Stimulated activated naive CD4-positive, alpha-beta T cell treated with Interleukin-2 at 50 U/mL for 16 hours (primary cell): ENCODE data around the gene CASZ1.

Source experiments
- DNase-seq: peaks from one replicate; lab custom pipeline; 2025; lab: John Stamatoyannopoulos, UW

CASZ1 gene

DNA sequence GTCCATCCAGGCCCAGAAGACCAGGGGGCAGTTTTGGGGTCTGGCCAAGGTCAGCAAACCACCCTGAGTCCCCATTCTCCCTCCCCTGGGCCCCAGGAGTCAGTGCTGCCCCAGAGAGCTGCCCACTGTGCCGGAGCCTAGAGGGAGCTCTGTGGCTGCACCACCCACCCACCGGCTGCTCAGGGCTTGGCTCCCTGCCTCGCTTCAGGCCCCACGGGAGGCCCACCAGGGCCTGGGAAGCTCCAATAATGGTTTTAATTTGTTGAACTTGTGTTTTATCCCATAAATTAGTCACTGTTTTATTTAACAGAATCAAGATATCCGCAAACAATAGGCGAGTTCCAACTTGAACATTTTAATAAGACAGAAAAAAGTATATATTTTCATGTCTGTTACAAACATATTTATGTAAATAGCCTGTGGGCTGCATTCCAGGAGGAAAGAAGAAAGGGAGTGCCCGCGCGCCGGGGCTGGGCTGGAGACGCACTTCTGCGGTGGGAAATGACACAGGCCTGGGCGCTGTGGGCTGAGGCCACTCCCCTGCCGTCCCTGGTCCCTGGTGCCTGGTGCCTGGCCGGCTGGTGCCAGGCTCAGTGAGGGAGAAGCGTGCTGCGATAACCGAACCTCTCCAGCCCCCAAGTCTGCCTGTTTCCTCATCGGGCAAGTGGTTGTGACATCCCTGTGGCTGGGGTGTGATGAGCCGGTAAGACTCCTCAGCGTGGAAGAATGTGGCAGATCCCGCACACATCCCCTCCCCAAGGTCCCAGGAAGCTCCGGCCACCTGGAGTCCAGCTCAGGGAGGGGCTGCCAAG, 161.2 kb downstream of the CASZ1 start:
- DNase-seq: no peak

DNA sequence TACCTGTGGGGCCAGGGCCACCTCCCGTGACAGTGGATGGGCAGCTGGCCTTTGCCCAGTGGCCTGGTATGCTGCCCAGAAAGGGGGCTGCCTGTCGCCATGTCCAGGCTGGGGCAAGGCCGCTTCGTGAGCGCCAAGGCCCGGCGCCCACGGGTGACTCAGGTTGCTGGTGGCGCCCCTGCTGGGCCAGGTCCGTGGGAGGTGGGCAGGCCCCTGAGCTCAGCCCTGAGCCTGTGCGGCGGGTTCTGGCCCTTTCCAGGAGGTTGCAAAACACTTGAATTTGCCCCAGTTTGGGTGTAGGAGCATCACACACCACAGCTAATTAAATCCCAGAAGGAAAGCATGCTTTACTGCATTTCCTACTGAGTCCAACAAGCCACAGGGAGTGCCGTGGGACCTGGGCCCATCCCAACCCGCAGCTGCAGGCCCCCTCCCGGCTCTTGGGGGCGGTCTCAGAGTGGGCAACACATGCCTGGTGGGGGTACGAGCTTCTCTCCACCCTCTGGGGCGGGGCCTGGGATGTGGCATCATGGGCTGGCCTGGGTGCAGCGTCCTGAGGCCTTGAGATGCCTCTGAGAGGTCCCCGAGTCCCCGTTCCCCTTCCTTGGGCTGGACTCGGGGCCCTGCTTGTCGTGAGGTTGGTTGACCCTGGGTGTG, 161.9 kb downstream of the CASZ1 start:
- DNase-seq: no peak

DNA sequence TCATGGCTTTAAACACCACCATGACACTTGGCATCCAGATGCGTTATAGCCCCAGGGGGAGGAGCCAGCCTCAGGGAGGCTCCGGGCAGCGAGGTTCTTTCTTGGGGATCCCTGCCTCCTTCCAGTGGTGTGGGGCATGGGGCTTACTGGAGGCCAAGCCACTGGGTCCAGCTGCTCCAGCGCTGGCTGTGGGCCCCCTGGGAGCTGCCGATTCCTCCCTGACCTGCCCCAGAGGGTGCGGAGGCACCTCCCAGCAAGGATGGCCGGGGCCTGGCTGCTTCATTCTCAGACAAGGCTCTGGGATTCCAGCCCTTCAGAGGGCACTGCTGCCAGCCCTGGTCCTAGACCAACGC, 162.4 kb downstream of the CASZ1 start:
- no peak for DNase-seq

DNA sequence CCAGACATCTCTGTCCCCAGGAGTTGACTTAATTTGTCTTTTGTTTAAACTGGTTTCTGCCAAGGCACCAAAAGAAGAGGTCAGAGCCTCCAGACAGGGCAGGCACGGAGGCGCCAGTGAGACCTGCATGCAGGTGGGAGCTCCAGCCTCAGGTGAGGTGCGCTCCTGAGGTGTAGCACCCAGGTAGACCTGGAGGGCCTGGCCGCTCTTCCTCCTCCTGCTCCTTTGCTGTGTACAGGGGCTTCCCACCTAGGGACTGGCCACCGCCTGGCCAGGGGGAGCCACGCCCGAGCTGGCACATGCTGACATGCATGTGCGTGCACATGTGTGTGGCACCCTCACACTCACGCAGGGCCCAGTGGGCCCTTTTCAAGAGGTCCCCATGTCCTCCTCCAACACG, 163.0 kb downstream of the CASZ1 start:
- no peak for DNase-seq

DNA sequence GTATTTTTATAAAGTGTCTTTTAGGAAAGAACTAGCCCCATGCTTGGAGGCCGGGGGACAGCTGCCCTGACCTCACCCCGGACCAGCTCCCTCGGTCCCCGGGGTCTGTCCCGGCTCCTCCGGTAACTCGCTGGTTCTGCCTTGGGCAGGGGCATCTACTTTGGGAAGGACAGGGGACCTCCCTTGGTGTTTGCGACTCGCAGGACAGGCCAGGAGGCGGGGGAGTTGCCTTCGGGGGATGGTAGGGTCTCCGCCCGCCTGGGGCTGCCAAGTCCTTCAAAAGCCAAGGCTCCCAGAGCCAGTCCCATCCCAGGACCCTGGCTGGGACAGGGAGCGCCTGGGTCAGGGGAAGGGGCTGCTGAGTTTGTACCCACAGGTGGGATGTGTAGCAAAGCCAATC, 163.8 kb downstream of the CASZ1 start:
- DNase-seq: no peak

DNA sequence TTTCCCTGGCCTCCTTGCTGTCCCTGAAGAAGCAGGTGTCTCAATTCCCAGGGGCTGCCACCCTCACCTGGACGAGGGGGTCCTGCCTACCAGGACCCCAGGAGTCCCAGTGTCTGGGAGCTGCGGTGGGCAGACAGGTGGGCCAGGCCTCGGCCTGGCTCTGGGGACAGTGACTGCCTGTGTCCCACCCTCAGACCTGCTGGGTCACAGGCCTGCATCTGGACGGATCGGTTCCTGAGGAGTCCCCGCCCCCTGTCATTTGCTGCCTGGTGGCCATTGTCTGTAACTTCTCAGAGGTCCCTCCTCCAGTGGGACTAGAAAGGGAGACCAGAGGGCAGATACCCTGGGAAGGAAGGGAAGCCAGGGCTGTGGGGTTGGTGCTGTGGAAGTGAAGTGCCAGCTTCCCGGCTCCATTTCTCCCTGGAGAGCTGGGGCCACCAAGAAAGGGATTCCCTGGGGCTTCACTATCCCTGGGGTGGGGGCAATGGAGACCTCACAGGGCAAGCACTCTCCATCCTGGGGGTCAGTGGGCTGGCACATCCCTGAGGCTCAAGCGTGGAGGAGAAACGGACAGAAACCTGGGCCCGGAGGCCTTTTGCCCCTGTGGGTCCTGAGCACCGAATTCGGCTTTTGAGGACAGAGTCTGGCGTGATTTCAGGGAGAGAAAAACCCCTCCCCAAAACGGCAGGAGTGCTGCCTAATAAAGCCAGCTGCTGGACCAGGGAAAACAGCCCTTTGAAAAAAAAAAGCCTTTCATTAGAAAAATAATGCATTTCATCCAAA, 164.4 kb downstream of the CASZ1 start:
- no peak for DNase-seq

DNA sequence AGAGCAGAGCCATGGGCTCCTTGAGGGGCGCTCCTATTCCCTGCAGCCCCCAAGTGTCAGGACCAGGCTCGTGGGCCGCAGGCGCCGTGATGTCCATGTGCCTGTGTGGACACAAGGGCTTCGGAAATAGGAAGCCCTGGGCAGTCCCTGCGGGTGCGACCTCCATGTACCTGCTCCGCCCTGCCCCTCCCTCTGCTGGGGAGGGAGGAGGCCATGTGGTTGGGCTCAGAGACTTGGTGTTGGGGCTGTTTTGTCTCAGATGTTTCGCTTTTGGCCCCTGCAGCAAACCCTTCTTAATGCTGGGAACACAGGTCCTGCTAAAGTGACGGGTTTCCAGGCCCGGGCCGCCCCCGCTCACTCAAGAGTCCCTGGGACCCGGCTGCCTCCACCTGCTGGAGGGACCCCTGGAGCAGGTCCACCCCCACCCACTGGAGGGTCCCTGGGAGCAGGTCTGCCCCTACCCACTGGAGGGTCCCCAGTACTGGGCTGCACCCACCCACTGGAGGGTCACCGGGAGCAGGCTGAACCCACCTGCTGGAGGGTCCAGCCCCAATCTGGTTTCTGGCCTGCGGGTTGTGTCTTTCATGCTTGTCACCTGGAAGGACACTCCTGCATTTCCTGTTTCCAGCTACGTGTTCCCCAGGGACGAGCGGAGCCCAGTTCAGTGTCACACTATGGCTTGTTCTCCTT, 165.2 kb downstream of the CASZ1 start:
- DNase-seq: no peak

DNA sequence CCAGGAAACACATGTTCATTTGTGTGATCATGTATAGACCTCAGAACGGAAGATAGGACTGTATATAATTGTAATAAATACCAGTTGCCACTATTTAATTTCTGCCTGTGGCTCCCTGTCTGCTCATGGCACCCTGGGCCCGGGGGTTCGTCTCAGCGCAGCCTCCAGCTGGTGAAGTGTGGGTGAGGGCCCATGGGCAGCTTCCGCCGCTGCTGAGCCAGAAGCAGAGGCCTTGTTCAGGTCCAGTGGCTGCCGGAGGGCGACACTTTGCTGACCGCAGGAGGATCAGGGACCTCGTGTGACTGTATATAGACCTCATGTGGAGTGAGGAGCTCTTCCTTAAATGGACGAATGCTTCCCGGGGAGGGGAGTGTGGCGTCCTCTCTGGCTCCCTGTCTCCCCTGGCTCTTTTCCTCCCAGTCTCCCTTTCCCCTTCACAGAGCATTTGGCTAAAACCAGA, 165.8 kb downstream of the CASZ1 start:
- DNase-seq: no peak

DNA sequence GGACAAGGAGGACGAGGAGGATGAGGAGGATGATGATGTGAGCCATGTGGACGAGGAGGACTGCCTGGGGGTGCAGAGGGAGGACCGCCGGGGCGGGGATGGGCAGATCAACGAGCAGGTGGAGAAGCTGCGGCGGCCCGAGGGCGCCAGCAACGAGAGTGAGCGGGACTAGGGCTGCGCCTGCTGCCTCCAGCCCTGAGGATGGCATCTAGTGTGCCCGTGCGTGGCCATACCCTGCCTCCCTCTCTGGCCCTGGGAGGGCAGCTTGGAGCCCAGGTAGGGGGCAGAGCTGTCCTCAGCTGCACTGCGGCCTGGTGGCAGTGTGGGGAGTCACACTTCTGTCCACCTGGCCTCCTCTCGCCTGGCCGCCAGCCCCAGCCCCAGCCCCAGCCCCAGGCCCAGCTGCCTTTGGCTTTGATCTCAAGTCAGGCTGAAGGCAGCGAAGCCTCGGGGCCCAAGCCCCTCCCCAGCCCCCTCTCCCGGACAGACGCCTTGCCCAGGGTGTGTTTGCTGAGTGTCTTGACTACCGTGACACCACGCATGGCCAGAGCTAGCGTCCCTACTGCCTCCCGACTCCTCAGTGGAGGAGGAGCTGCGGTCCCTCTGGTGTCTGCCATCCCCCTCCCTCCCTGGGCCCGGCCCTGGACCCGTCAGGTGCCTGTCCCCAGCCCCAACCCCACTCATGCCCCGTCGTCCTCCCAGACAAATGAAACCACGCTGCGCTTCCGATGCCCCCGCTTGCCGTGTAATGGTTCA, 166.5 kb downstream of the CASZ1 start:
- DNase-seq: no peak

DNA sequence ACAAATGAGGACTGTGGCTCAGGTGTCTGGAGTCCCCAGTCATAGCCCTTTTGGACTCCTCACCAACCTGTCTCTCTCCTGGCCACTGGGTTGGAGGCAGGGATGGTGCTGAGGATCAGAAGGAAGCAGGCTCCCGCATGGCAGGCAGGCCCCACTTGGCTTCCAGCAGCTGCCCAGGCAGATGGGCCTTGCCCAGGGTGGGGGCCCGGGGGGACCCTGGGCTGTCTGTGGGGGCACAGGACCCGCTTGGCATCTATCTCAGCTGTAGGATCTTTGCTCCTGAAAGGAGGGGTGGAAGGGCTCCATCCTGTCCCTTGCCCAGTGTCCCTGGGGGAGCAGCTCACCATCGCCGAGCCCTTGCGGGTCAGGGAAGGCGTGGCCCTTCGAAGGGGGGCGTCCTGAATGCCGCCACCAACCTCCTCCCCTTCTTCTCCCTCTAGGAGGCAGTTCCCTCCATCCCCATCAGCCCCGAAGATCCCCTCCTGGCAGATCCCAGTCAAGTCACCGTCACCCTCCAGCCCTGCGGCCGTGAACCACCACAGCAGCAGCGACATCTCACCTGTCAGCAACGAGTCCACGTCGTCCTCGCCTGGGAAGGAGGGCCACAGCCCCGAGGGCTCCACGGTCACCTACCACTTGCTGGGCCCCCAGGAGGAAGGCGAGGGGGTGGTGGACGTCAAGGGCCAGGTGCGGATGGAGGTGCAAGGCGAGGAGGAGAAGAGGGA, 167.2 kb downstream of the CASZ1 start:
- DNase-seq: no peak

DNA sequence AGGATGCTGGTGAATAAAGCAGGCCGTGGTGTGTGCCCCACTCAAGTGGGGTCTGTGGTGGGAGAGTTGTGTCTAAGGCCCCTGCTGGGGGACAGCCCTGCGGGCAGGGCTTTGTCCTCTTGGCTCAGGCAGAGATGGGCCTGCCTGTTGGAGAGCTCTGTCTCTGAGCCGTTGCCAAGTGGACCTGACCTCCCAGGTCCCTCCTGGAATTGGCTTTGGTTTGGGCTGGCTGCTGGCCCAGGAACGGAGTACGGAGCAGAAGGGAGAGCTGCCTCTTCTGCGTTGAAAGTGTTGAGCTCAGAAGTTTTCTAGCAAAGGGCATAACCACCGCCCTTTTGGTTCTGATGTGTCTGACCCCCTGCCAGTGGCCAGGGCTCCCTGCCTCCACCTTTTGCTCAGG, 167.8 kb downstream of the CASZ1 start:
- DNase-seq: no peak

DNA sequence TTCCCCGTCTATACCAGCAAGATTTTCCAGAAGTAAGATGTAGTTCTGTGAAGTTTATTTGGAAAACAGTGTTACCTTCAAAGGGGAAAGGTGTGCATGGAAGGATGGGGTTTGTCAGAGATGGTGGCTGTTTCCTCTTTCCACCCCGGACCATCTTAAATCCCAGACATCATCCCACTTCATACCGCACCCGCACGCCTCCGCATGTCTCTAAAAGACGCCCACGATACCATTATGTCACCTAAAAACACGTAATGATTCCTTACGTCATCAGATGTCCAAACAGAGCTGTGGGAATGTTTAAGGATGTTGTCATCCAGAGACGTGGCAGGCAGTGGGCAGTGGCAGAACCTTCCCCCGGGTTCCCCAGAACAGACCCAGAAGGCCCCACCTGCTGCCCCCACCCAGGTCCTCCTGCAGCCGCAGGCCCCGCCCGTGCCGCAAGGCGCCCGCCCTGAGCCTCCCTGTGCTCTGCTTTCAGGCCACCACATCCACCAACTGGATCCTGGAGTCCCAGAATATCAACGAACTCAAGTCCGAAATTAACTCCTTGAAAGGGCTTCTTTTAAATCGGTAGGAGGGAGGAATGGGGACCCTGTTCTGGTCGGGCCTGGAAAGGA, 169.5 kb downstream of the CASZ1 start:
- no peak for DNase-seq

DNA sequence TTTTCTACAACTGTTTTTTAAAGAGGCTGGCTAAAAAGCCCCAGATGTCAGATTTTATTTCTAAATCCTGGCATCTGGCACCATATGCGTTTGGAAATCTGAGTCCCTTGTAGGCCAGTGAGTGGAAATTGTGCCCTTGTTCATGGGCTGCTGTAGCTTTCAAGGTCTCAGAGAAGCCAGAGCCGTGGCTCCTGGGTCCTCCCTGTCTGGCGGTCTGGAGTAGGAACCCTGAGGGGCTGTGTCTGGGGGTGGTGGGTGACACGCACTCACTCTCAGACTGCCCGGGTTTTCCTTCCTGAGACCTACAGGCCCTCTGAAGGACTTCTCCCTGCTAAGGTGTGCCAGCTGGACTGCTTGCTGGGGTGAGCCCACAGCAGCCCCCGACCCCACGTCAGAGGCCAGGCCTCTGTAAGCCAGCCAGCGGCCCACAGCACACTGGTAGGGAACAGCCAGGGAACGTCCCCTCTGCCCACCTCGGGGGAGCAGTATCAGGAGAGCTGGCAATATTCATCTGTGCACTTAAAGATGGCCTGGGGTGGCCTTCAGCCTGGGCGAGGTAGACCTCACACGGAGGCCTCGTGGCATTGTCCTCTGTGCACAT, 170.2 kb downstream of the CASZ1 start:
- DNase-seq: no peak

DNA sequence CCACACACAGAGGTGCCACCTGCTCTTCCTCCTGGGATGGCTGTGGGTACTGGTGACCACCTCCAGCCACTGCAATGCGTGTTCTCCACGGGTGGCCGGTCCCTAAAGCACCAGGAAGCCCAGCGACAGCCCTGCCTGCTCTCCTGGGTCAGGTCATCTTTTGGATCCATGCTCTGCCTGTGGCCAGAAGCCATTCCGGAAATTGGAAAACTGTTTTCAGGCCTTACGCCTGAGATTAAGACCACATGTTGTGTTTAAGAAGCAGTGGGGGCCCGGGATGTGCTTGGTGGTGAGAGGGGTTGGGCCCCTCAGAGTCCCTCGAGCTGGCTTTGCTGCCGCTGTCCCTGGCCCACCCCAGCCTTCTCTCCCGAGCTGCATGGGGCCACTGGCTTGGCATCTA, 170.9 kb downstream of the CASZ1 start:
- no peak for DNase-seq

DNA sequence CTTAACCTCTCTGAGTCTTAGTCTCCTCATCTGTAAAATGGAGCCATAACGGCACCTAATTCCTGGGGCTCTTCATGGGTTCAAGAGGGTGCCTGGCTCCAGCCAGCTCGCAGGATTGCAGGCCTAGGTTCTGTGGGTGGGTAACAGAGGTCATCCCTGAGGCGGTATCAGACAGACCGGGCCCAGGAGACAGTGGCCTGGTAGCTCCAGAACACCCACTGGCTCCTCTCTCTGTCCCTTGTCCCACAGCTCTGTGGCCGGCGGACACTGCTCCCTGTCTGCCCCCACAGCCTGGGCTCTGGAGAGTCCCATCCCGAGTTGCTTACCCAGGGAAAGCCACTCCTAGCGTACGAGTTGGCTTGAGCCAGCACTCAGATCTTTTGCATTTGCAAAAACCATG, 171.4 kb downstream of the CASZ1 start:
- DNase-seq: no peak

DNA sequence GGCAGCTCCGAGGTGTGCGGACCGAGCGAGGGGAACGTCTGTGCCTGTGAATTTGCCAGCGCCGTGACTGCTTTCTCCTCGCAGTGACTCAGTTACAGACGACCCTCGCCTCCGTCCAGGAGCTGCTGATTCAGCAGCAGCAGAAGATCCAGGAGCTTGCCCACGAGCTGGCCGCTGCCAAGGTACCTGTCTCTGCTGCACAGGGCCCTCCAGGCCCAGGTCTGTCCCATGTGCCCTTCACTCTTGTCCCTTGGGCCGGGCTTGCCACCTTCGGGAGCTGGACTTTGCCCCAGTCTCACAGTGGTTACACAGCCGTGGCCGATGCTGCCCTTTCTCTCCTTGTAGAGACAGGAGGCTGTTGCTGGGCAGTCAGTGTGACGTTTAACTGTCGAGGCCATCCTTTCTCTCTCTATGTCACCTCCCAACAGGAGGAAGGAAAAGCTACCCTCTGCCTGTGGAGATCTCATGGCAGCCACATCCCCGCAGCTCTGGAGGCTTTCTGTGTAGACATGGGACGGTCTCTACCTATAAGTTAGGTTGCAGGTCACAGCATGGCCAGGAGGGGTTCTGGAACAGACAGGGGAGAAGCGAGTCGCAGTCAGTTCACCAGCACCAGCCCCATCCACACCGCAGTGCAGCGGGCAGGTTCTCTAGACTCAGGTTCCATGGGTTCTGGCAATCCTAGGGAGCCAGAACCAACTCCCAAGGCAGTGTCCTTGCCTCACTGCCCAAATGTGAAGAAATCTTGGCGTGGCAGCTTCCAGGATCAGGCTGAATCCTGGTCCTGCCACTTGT, 172.0 kb downstream of the CASZ1 start:
- DNase-seq: no peak

DNA sequence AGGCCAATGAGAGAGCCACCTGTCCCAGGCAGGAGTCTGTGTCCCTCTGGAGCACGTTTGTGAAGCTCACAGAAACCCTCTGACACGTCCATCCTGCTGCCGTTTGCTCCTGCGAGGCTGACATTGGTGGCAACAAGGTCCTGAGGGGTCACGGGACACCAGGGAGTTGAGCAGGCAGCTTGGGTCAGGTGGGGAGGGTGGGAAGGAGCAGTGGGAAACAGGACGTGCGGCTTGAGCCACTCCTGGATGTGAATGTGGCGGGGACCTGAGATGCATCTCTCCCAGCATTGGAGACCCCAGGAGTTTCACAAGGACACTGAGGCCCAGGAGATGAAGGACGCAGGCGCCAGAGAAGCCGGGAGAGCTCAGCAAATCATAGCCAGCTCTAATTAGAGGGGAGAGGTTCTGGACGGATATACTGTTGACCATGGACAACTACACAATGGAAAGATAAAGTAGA, 172.7 kb downstream of the CASZ1 start:
- no peak for DNase-seq

DNA sequence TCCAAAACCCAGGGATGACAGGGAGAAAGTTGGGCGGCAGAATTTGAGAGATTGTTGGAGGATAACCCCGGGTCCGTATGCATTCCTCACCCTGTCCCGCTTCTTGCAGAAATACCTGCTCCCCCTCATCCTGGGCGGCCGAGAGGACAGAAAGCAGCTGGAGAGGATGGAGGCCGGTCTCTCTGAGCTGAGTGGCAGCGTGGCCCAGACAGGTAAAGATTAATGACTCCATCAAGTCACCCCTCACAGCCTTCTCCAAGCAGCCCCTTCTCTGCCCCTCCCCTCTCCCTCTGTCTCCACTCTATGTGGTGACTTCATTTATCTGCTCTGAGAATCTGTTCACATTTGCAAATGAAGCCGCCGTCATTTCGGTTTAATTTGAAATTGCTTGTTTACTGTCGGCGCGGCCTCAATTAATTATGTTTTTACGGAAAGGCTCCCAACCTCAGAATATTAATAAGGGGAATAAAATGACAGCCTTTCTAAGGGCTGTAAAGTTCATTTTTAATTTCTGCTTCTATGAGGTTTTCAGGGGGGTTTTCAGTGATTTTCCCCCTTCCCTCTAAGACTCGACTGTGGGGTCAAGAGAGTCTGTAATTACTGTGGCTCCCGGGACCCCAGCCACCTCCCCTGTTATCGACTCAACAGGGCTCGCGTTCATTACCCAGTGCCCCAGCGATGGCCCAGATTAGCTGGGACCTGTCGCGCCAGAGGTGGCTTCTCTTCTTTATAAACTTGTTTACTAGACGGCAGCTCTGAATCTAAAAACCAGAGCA, 173.3 kb downstream of the CASZ1 start:
- DNase-seq: no peak
